Measurements from ENCODE around the gene EPRS1.
A peak's percentile ranks its signal among the peaks of the same experiment; 100 is the strongest.

- TF ChIP-seq MAX (IDR thresholded peaks at IDR 0.05; ENCODE audit: low read depth, low read length): 0 out of 2 replicates have a peak, but pooled peaks have one; percentile 53
- peak; percentile 66 for TF ChIP-seq POLR2A (IDR thresholded peaks at IDR 0.05; ENCODE audit: extremely low read depth, insufficient read length)
Measured at GRCh38 chr1:220089650-220090556, 43.6 kb upstream of the EPRS1 start, which contains the start of gene BPNT1.

All from NB4 (cell line).